Left ventricle myocardium inferior (tissue), 1 donor: ENCODE data around the gene ITIH1. TPM values are rescaled to one million over a fixed set of nuclear protein-coding genes. Genes with fewer than 3 reads are reported as not detected.

Experiments used
- DNase-seq: peaks from one replicate; pipeline ENCODE4 v3.0.0-alpha.2; 2020
- H3K27ac ChIP-seq: fragments of 200-600 bp; replicated peaks from 2 replicates; pipeline ENCODE4 v1.8.0; 2021
- H3K27me3 ChIP-seq: fragments of 200-600 bp; 2 replicates; pipeline ENCODE4 v1.8.0; 2021; ENCODE audit warnings: low read depth
- H3K36me3 ChIP-seq: fragments of 200-600 bp; 2 replicates; pipeline ENCODE4 v1.8.0; 2021
- H3K4me1 ChIP-seq: fragments of 200-600 bp; 2 replicates; pipeline ENCODE4 v1.8.0; 2021
- H3K4me3 ChIP-seq: fragments of 200-600 bp; 2 replicates; pipeline ENCODE4 v1.8.0; 2021; ENCODE audit warnings: mild to moderate bottlenecking, moderate library complexity
- H3K9me3 ChIP-seq: fragments of 200-600 bp; replicated peaks from 2 replicates; pipeline ENCODE4 v1.8.0; 2021
- CTCF ChIP-seq: fragments of 200-600 bp; IDR thresholded peaks from 2 replicates; pipeline ENCODE4 v1.8.0; 2021; ENCODE audit warnings: antibody characterized with exemption, mild to moderate bottlenecking, borderline replicate concordance
- intact Hi-C: fragments of 100-400 bp; cut with micrococcal nuclease; formaldehyde crosslinking; loops from one replicate; pipeline ENCODE4 v1.11.0; 2022
- total RNA-seq: library from RNA; stranded (reverse); fragmentation: NEBNext Ultra II Directional; extraction: Animal tissue kit (Norgen Biotek cat#: 25700); gene quantifications from one replicate; pipeline ENCODE4 v1.2.1, GENCODE V29; 2021
- donor health status: DM: no; HTN: yes; CAD: no; lungs with severe emphysema.

ITIH1 gene
- total RNA-seq, 1 donor from 2014 or later: not detected

GRCh38 chr3:52792961-52793695 lies 15.7 kb downstream of the ITIH1 start:
- Histone ChIP-seq H3K4me1 (no peaks in the 10 kb centered on the region), H3K27ac (no peak overlapping the region), H3K4me3 (no peak overlapping the region), H3K27me3 (no peaks in the 10 kb centered on the region), H3K9me3 (no peaks in the 10 kb centered on the region), H3K36me3 (no peaks in the 10 kb centered on the region)
- intact Hi-C loops: no loop called here
- no peak for DNase-seq
- no peak for TF ChIP-seq CTCF

- Histone ChIP-seq H3K4me3 (no peak overlapping the region), H3K4me1 (no peaks in the 10 kb centered on the region), H3K36me3 (no peaks in the 10 kb centered on the region), H3K9me3 (no peaks in the 10 kb centered on the region), H3K27ac (no peak overlapping the region), H3K27me3 (no peaks in the 10 kb centered on the region)
- DNase-seq: no peak
- intact Hi-C loops: no loop called here
- TF ChIP-seq CTCF: no peak
These were observed 16.6 kb downstream of the ITIH1 start for GRCh38 chr3:52793702-52794611.

GRCh38 chr3:52794612-52795099 lies 17.3 kb downstream of the ITIH1 start, which contains the start of gene ITIH3:
ITIH3 (plus strand) TSS chr3:52794796; CDS start chr3:52794804, 8 bp downstream.
- no peak for DNase-seq
- Histone ChIP-seq H3K27me3 (no peaks in the 10 kb centered on the region), H3K9me3 (no peaks in the 10 kb centered on the region), H3K4me3 (no peak within 1 kb of the TSS), H3K36me3 (no peaks in the 10 kb centered on the region), H3K4me1 (no peaks in the 10 kb centered on the region), H3K27ac (no peak within 1 kb of the TSS)
- intact Hi-C loops: no loop called here
- TF ChIP-seq CTCF: no peak

GRCh38 chr3:52795298-52795900 lies 18.0 kb downstream of the ITIH1 start:
- no peak for TF ChIP-seq CTCF
- no peak overlapping the region for H3K4me3 ChIP-seq
- no peaks in the 10 kb centered on the region for H3K27me3 ChIP-seq
- H3K9me3 ChIP-seq: no peaks in the 10 kb centered on the region
- intact Hi-C loops: no loop called here
- no peak overlapping the region for H3K27ac ChIP-seq
- H3K36me3 ChIP-seq: no peaks in the 10 kb centered on the region
- no peak for DNase-seq
- no peaks in the 10 kb centered on the region for H3K4me1 ChIP-seq

- TF ChIP-seq CTCF: no peak
- Histone ChIP-seq H3K4me3 (no peak overlapping the region), H3K4me1 (no peaks in the 10 kb centered on the region), H3K36me3 (no peaks in the 10 kb centered on the region), H3K27ac (no peak overlapping the region), H3K27me3 (no peaks in the 10 kb centered on the region), H3K9me3 (no peaks in the 10 kb centered on the region)
- intact Hi-C loops: no loop called here
- no peak for DNase-seq
These were observed 19.0 kb downstream of the ITIH1 start for GRCh38 chr3:52796411-52796810.
